H9 (cell line): Measurements from ENCODE around the gene CD47. TPM values are rescaled to one million over a fixed set of nuclear protein-coding genes. Genes with fewer than 3 reads are reported as not detected.

Source experiments
- DNase-seq: peaks from one replicate; pipeline ENCODE4 v3.0.0-alpha.2; 2017
- H2AFZ ChIP-seq: one replicate; pipeline ENCODE4 v1.6.1; 2013; ENCODE audit warnings: mild to moderate bottlenecking, low read length, control low read depth, moderate library complexity
- H2AK5ac ChIP-seq: 2 replicates; pipeline ENCODE4 v1.6.1; 2013; ENCODE audit warnings: low read length, control low read depth, mixed read lengths; ENCODE audit not compliant: insufficient read length
- H2BK120ac ChIP-seq: one replicate; pipeline ENCODE4 v1.6.1; 2013; ENCODE audit warnings: low read depth, mild to moderate bottlenecking, low read length, control low read depth, inconsistent platforms; ENCODE audit not compliant: poor library complexity, severe bottlenecking
- H2BK12ac ChIP-seq: 2 replicates; pipeline ENCODE4 v1.6.1; 2013; ENCODE audit warnings: low read length, control low read depth, mixed read lengths, low read depth; ENCODE audit not compliant: insufficient read length
- H2BK15ac ChIP-seq: 2 replicates; pipeline ENCODE4 v1.6.1; 2013; ENCODE audit warnings: low read depth, low read length, control low read depth
- H2BK20ac ChIP-seq: one replicate; pipeline ENCODE4 v1.6.1; 2013; ENCODE audit warnings: low read depth, mild to moderate bottlenecking, low read length, control low read depth, inconsistent platforms; ENCODE audit not compliant: poor library complexity, severe bottlenecking
- H2BK5ac ChIP-seq: 2 replicates; pipeline ENCODE4 v1.6.1; 2013; ENCODE audit warnings: low read length, control low read depth, mixed read lengths; ENCODE audit not compliant: insufficient read length
- H3K14ac ChIP-seq: 2 replicates; pipeline ENCODE4 v1.6.1; 2013; ENCODE audit warnings: low read length, control low read depth; ENCODE audit not compliant: insufficient read depth
- H3K18ac ChIP-seq: 2 replicates; pipeline ENCODE4 v1.6.1; 2013; ENCODE audit warnings: low read depth, mild to moderate bottlenecking, mixed read lengths, low read length, control low read depth; ENCODE audit not compliant: insufficient read length
- H3K23ac ChIP-seq: 2 replicates; pipeline ENCODE4 v1.6.1; 2013; ENCODE audit warnings: low read length, control low read depth, mixed read lengths, low read depth; ENCODE audit not compliant: insufficient read length
- H3K23me2 ChIP-seq: 2 replicates; pipeline ENCODE4 v1.6.1; 2013; ENCODE audit warnings: low read depth, mild to moderate bottlenecking, mixed read lengths, low read length, control low read depth; ENCODE audit not compliant: insufficient read length, poor library complexity, severe bottlenecking
- H3K27ac ChIP-seq: 2 replicates; pipeline ENCODE4 v1.5.1; 2013; ENCODE audit warnings: low read length, control low read depth, mixed read lengths, low read depth; ENCODE audit not compliant: insufficient read length
- H3K27me3 ChIP-seq: 2 replicates; pipeline ENCODE4 v1.6.1; 2013; ENCODE audit warnings: low read length, control low read depth, inconsistent platforms; ENCODE audit not compliant: insufficient read depth
- H3K4ac ChIP-seq: 2 replicates; pipeline ENCODE4 v1.6.1; 2013; ENCODE audit warnings: low read depth, mild to moderate bottlenecking, control low read depth, inconsistent platforms, low read length, moderate library complexity
- H3K4me1 ChIP-seq: 2 replicates; pipeline ENCODE4 v1.6.1; 2013; ENCODE audit warnings: low read length, control low read depth, inconsistent platforms; ENCODE audit not compliant: insufficient read depth
- H3K4me2 ChIP-seq: 2 replicates; pipeline ENCODE4 v1.6.1; 2013; ENCODE audit warnings: low read length, control low read depth, mixed read lengths; ENCODE audit not compliant: insufficient read length, insufficient read depth
- H3K56ac ChIP-seq: 2 replicates; pipeline ENCODE4 v1.6.1; 2013; ENCODE audit warnings: low read depth, mild to moderate bottlenecking, mixed read lengths, low read length, control low read depth; ENCODE audit not compliant: insufficient read length
- H3K79me1 ChIP-seq: 2 replicates; pipeline ENCODE4 v1.6.1; 2013; ENCODE audit warnings: low read depth, mild to moderate bottlenecking, moderate library complexity, low read length, control low read depth, inconsistent platforms; ENCODE audit not compliant: insufficient read depth, poor library complexity, severe bottlenecking
- H3K79me2 ChIP-seq: 2 replicates; pipeline ENCODE4 v1.6.1; 2013; ENCODE audit warnings: low read length, control low read depth, inconsistent platforms; ENCODE audit not compliant: insufficient read depth
- H3K9ac ChIP-seq: 2 replicates; pipeline ENCODE4 v1.6.1; 2013; ENCODE audit warnings: low read length, control low read depth, mixed read lengths; ENCODE audit not compliant: insufficient read length; ENCODE audit errors: extremely low read depth
- H3K9me3 ChIP-seq: one replicate; pipeline ENCODE4 v1.6.1; 2013; ENCODE audit warnings: low read depth, low read length, inconsistent platforms; ENCODE audit not compliant: control insufficient read depth
- H3T11ph ChIP-seq: one replicate; pipeline ENCODE4 v1.6.1; 2013; ENCODE audit warnings: mild to moderate bottlenecking, low read length, control low read depth, inconsistent platforms
- H4K20me1 ChIP-seq: one replicate; pipeline ENCODE4 v1.6.1; 2013; ENCODE audit not compliant: control insufficient read depth, insufficient read length, insufficient read depth
- H4K5ac ChIP-seq: 2 replicates; pipeline ENCODE4 v1.6.1; 2013; ENCODE audit warnings: low read depth, mild to moderate bottlenecking, mixed read lengths, low read length, control low read depth; ENCODE audit not compliant: insufficient read length
- H4K8ac ChIP-seq: replicated peaks from 2 replicates; pipeline ENCODE4 v1.6.1; 2013; ENCODE audit warnings: low read length, control low read depth, mixed read lengths, low read depth; ENCODE audit not compliant: insufficient read length
- H4K91ac ChIP-seq: 2 replicates; pipeline ENCODE4 v1.6.1; 2013; ENCODE audit warnings: low read depth, mild to moderate bottlenecking, moderate library complexity, mixed read lengths, low read length, control low read depth; ENCODE audit not compliant: insufficient read length
- H3K27ac Mint-ChIP-seq, 3 experiments: 2 replicates in 2 of 3; 3 replicates in 1 of 3; pipeline ENCODE4 v1.8.0; 2020 to 2021; ENCODE audit warnings: mixed read lengths in 3 of 3, mild to moderate bottlenecking in 1 of 3, moderate library complexity in 1 of 3
- H3K27me3 Mint-ChIP-seq: 2 replicates; pipeline ENCODE4 v1.8.0; 2021; ENCODE audit warnings: low read depth, mild to moderate bottlenecking, moderate library complexity, mixed read lengths
- H3K36me3 Mint-ChIP-seq, 3 experiments: 2 replicates in 2 of 3; 3 replicates in 1 of 3; pipeline ENCODE4 v1.8.0; 2020 to 2021; ENCODE audit warnings: low read depth in 3 of 3, mixed read lengths in 3 of 3; ENCODE audit not compliant: insufficient read depth in 1 of 3
- H3K4me1 Mint-ChIP-seq, 2 experiments: 2 replicates each; pipeline ENCODE4 v1.8.0; 2020; ENCODE audit warnings: mixed read lengths in 2 of 2
- H3K4me3 Mint-ChIP-seq, 2 experiments: 2 replicates in 1 of 2; 3 replicates in 1 of 2; pipeline ENCODE4 v1.8.0; 2020 to 2021; ENCODE audit warnings: mild to moderate bottlenecking in 2 of 2, mixed read lengths in 2 of 2, moderate library complexity in 1 of 2
- H3K9me3 Mint-ChIP-seq, 2 experiments: 2 replicates in 1 of 2; 3 replicates in 1 of 2; pipeline ENCODE4 v1.8.0; 2020; ENCODE audit warnings: mild to moderate bottlenecking in 2 of 2, mixed read lengths in 2 of 2, moderate library complexity in 1 of 2
- WGBS: extraction: QIAGEN DNeasy Blood & Tissue Kit; methylation state at CpG from one replicate; pipeline ENCODE4 v1.1.7; 2013; ENCODE audit warnings: missing lambda C conversion rate, low lambda C conversion rate, mixed read lengths; ENCODE audit not compliant: insufficient read length; ENCODE audit errors: extremely low coverage; 5-methylcytosine and 5-hydroxymethylcytosine counted together
- long read RNA-seq: library from polyadenylated mRNA; unstranded; transcript quantifications from one replicate; pipeline ENCODE4 v2.0.0, GENCODE V29; 2020
- total RNA-seq: library from RNA; stranded (reverse); gene quantifications from 2 replicates; pipeline ENCODE4 v1.2.1, GENCODE V29; 2021
- TF ChIP-seq, protein P1 (sequence below): fragments of 200-600 bp; sonication (generic); conservative IDR thresholded peaks from 3 replicates; pipeline ENCODE4 v1.8.0; 2021; ENCODE audit warnings: antibody characterized with exemption, mild to moderate bottlenecking

The CD47 gene
- 15.4 and 18.8 TPM in 2 replicates for total RNA-seq
- long read RNA-seq, full-length matches to known transcripts = 82 of 95 reads
- long read RNA-seq, partial matches to known transcripts = 1 of 95 reads
- long read RNA-seq, other reads (novel, unspliced or antisense) = 12 of 95 reads

- Histone ChIP-seq H2BK120ac (no peak within 1 kb of the TSS), H3K4me2 (peak within 1 kb of the TSS; percentile 58), H3K18ac (peak within 1 kb of the TSS; percentile 77), H2AFZ (peak within 1 kb of the TSS; percentile 7), H3K27ac (no peak within 1 kb of the TSS), H3K79me2 (no peaks in the 10 kb centered on the region), H2AK5ac (no peak within 1 kb of the TSS), H4K5ac (no peak within 1 kb of the TSS), H3K23ac (no peak within 1 kb of the TSS), H2BK12ac (no peak within 1 kb of the TSS), H2BK15ac (no peak within 1 kb of the TSS), H4K8ac (no peak within 1 kb of the TSS), H3K79me1 (no peaks in the 10 kb centered on the region), H3K4me1 (no peaks in the 10 kb centered on the region), H3K9ac (peak within 1 kb of the TSS; percentile 15), H4K20me1 (no peaks in the 10 kb centered on the region), H3K14ac (peak within 1 kb of the TSS; percentile 55; the same call in 1 of the 2 replicates), H3T11ph (no peak within 1 kb of the TSS), H3K27me3 (peaks cover 3% of the 10 kb centered on the region; the same call in 1 of the 2 replicates), H3K56ac (no peak within 1 kb of the TSS), H3K23me2 (peaks cover 5% of the 10 kb centered on the region), H4K91ac (no peak within 1 kb of the TSS), H3K4ac (no peak within 1 kb of the TSS), H2BK20ac (no peak within 1 kb of the TSS), H3K9me3 (no peaks in the 10 kb centered on the region), H2BK5ac (no peak within 1 kb of the TSS)
- peak within 1 kb of the TSS in 1 of 3 experiments; percentile 82; a peak in 2 of 7 replicates for H3K27ac Mint-ChIP-seq
- WGBS = no CpG with 5 or more reads among the region's 106 CpGs
- H3K4me1 Mint-ChIP-seq = peaks cover 4% of the 10 kb centered on the region in 2 experiments; a peak in 3 of 4 replicates
- H3K9me3 Mint-ChIP-seq = peaks cover 3 to 4% of the 10 kb centered on the region in 2 experiments; a peak in 4 of 5 replicates
- DNase-seq = peak; percentile 92
- H3K4me3 Mint-ChIP-seq = peak within 1 kb of the TSS; percentile 84 to 99
- no peaks in the 10 kb centered on the region; a peak in 1 of 7 replicates for H3K36me3 Mint-ChIP-seq
- H3K27me3 Mint-ChIP-seq = peaks cover 46% of the 10 kb centered on the region
- TF ChIP-seq, protein P1, sequence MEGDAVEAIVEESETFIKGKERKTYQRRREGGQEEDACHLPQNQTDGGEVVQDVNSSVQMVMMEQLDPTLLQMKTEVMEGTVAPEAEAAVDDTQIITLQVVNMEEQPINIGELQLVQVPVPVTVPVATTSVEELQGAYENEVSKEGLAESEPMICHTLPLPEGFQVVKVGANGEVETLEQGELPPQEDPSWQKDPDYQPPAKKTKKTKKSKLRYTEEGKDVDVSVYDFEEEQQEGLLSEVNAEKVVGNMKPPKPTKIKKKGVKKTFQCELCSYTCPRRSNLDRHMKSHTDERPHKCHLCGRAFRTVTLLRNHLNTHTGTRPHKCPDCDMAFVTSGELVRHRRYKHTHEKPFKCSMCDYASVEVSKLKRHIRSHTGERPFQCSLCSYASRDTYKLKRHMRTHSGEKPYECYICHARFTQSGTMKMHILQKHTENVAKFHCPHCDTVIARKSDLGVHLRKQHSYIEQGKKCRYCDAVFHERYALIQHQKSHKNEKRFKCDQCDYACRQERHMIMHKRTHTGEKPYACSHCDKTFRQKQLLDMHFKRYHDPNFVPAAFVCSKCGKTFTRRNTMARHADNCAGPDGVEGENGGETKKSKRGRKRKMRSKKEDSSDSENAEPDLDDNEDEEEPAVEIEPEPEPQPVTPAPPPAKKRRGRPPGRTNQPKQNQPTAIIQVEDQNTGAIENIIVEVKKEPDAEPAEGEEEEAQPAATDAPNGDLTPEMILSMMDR = no peak
Observed at GRCh38 chr3:108090701-108091497, at the start of gene CD47. CD47 (minus strand) TSS chr3:108091031; CDS start chr3:108090908, 123 bp downstream.
